GM18858 (cell line): ENCODE results near the gene PLPPR4.

Experiments
- ATAC-seq: cut with Tn5 transposase; IDR thresholded peaks from one replicate; pipeline ENCODE4 v1.9.1; 2021; ENCODE audit not compliant: unreplicated experiment

Gene PLPPR4

DNA sequence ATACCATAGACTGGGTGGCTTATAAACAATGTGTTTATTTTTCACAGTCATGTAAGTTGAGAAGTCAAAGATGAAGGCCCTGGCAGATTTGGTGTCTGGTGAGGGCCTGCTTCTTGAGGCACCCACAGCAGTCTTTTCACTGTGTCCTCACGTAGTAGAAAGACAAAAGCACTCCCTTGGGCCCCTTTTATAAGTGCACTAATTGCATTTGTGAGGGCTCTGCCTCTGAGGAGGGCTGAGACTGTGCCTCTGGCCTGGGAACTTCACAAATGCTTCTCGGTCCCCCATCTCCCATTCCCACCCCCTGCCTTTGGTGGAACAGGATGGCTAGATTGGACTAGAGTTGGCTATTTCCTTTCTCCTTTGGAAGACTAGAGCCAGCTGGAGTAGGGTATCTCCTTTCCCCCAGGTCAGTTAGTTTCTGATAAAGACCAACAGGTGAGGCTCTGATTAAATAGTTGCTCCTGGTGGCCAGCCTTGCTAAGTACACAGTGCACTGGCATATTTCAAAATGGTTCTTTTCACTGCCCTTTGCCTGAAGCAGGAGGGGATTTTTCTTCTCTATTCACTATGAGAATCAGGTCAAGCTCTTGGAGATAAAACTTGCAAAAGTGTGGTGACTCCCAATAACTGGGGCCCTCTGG is 82.9 kb downstream of the PLPPR4 start:
- ATAC-seq = no peak

DNA sequence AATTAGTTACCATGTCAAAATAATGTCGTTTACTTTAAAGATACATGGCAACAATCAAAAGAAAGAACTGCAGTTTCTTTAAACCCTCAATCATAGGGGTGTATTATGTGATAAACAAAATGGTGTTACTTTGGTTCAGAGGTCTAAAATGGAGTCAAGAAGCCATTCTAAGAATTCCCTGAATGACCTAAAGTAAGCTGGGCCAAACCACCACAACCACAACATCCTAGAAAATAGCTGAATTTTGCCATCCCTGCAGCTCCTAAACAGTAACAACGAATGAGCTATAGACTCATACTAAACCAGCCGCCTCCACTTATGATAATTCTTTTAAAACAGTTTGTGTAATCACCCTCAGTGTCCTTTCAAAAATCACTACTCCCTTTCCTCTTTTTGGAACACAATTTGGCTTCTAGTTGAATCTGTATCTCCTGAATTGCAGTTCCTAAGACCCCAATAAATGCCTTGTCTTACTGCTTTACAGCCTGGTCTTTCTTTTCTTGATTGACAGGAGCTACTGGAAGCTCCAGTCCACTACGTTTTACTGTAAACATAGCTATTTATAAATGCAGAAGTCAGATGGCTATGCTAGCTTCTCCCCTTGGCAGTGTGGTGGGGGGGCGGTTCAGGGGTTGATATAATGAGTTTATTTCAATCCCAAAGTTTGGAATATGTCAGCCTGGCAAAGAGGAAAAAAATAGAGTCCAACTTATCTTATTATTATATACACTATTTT is 84.3 kb downstream of the PLPPR4 start:
- ATAC-seq = no peak

DNA sequence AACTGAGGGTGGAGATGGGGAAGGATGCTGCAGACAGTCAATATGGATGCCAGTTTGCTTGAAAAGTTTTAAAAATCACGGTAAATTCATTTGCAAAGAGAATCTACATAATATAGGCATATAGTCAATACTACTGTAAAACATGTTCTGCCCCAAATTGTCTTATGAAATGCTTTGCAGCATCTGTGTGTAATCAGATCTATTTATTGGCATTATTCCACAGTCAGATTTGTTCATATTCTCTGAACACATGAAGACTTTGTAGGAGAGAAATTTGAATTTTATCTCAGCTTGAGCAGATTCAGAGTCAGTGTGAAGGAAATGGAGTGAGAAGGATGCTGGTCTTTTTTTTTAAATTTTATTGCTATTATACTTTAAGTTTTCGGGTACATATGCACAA is 88.5 kb downstream of the PLPPR4 start:
- no peak for ATAC-seq

DNA sequence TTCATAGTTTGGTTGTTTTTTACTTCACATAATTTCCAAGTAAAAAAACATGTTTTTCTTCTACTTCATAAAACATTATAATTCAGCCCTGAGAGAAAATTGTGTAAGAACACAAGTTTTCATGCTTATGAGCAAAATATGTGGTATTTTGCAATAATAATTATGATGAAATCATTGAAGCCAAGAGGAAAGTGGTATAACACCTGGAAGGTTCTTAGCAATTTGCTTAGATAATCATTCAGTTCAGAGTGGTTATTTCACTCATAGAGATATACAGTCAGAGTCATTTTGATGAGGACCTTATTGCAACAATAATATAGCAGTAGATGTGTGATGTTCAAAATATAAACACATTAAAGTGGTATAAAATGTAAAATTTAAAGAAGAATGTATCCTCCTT is 94.5 kb downstream of the PLPPR4 start:
- ATAC-seq = no peak
